ENCODE results near the gene PCED1B. TPM values are rescaled to one million over a fixed set of nuclear protein-coding genes. Genes with fewer than 3 reads are reported as not detected.

PCED1B gene
- 50.8 and 55.5 TPM in 2 replicates for total RNA-seq

GRCh38 chr12:47079468-47079980 lies at the start of gene PCED1B, which contains the start of gene AMIGO2:
Gene PCED1B (plus strand): TSS chr12:47079621. CDS start chr12:47235064, 155,443 bp downstream.
Gene AMIGO2 (minus strand): TSS chr12:47079959. CDS start chr12:47079002, 957 bp downstream.
- DNase-seq (ENCODE audit: low spot score): peak; percentile 63
- H3K36me3 Mint-ChIP-seq (ENCODE audit: low read depth): peaks cover 26% of the 10 kb centered on the region
- no peaks in the 10 kb centered on the region for H3K27me3 Mint-ChIP-seq (ENCODE audit: insufficient read depth)
- H3K9me3 Mint-ChIP-seq: no peaks in the 10 kb centered on the region
- intact Hi-C loops (cut with micrococcal nuclease): loop anchor here (1.0 to 5.0 kb wide), 5 partner anchors 8 to 1087 kb away; partner anchors contain the start of gene SCAF11
- peaks cover 81% of the 10 kb centered on the region for H3K4me1 Mint-ChIP-seq (ENCODE audit: low read depth)
- H3K4me3 Mint-ChIP-seq: peak within 1 kb of the TSS; percentile 97
- peak within 1 kb of the TSS; percentile 97 for H3K27ac Mint-ChIP-seq

- intact Hi-C loops (cut with micrococcal nuclease): loop anchor here (5.0 to 10.0 kb wide), 3 partner anchors 327 to 725 kb away; partner anchors contain the start of gene RAPGEF3
- H3K27me3 Mint-ChIP-seq (ENCODE audit: insufficient read depth): peaks cover 13% of the 10 kb centered on the region
Measured at GRCh38 chr12:47029903-47030302, 49.5 kb upstream of the PCED1B start.

GRCh38 chr12:47032644-47033043 lies 46.8 kb upstream of the PCED1B start:
- peaks cover 11% of the 10 kb centered on the region for H3K4me1 Mint-ChIP-seq (ENCODE audit: low read depth)
- no peak overlapping the region for H3K27ac Mint-ChIP-seq
- peaks cover 6% of the 10 kb centered on the region for H3K27me3 Mint-ChIP-seq (ENCODE audit: insufficient read depth)
- H3K36me3 Mint-ChIP-seq (ENCODE audit: low read depth): no peaks in the 10 kb centered on the region
- DNase-seq (ENCODE audit: low spot score): no peak
- intact Hi-C loops (cut with micrococcal nuclease): loop anchor here (1.0 to 10.0 kb wide), 11 partner anchors 46 to 722 kb away; partner anchors contain the start of genes AMIGO2, PCED1B and RAPGEF3
- no peaks in the 10 kb centered on the region for H3K9me3 Mint-ChIP-seq
- no peak overlapping the region for H3K4me3 Mint-ChIP-seq

More at GRCh38 chr12:47029903-47030302, 49.5 kb upstream of the PCED1B start:
- DNase-seq (ENCODE audit: low spot score): no peak
- no peak overlapping the region for H3K4me3 Mint-ChIP-seq
- H3K27ac Mint-ChIP-seq: no peak overlapping the region
- peaks cover 11% of the 10 kb centered on the region for H3K4me1 Mint-ChIP-seq (ENCODE audit: low read depth)
- H3K9me3 Mint-ChIP-seq: no peaks in the 10 kb centered on the region
- H3K36me3 Mint-ChIP-seq (ENCODE audit: low read depth): no peaks in the 10 kb centered on the region

- H3K9me3 Mint-ChIP-seq: no peaks in the 10 kb centered on the region
- no peak for DNase-seq (ENCODE audit: low spot score)
- H3K4me3 Mint-ChIP-seq: no peak overlapping the region
- peaks cover 11% of the 10 kb centered on the region for H3K4me1 Mint-ChIP-seq (ENCODE audit: low read depth)
- H3K36me3 Mint-ChIP-seq (ENCODE audit: low read depth): no peaks in the 10 kb centered on the region
- intact Hi-C loops (cut with micrococcal nuclease): loop anchor here (2.0 to 10.0 kb wide), 7 partner anchors 46 to 722 kb away; partner anchors contain the start of genes AMIGO2, PCED1B and RAPGEF3
- peaks cover 2% of the 10 kb centered on the region for H3K27me3 Mint-ChIP-seq (ENCODE audit: insufficient read depth)
- H3K27ac Mint-ChIP-seq: no peak overlapping the region
Measured at GRCh38 chr12:47033081-47033480, 46.3 kb upstream of the PCED1B start.

GRCh38 chr12:47033789-47034555 lies 45.4 kb upstream of the PCED1B start:
- Mint-ChIP-seq H3K27me3 (ENCODE audit: insufficient read depth) (no peaks in the 10 kb centered on the region), H3K36me3 (ENCODE audit: low read depth) (no peaks in the 10 kb centered on the region), H3K4me3 (no peak overlapping the region), H3K27ac (no peak overlapping the region), H3K4me1 (ENCODE audit: low read depth) (peaks cover 16% of the 10 kb centered on the region), H3K9me3 (no peaks in the 10 kb centered on the region)
- intact Hi-C loops (cut with micrococcal nuclease): loop anchor here (2.0 to 10.0 kb wide), 7 partner anchors 45 to 721 kb away; partner anchors contain the start of genes AMIGO2, PCED1B and RAPGEF3
- no peak for DNase-seq (ENCODE audit: low spot score)

GRCh38 chr12:47034661-47035060 lies 44.8 kb upstream of the PCED1B start:
- H3K36me3 Mint-ChIP-seq (ENCODE audit: low read depth): no peaks in the 10 kb centered on the region
- no peak overlapping the region for H3K27ac Mint-ChIP-seq
- no peak overlapping the region for H3K4me3 Mint-ChIP-seq
- H3K27me3 Mint-ChIP-seq (ENCODE audit: insufficient read depth): no peaks in the 10 kb centered on the region
- H3K9me3 Mint-ChIP-seq: no peaks in the 10 kb centered on the region
- no peak for DNase-seq (ENCODE audit: low spot score)
- intact Hi-C loops (cut with micrococcal nuclease): loop anchor here (5.0 to 10.0 kb wide), 3 partner anchors 323 to 720 kb away; partner anchors contain the start of gene RAPGEF3
- H3K4me1 Mint-ChIP-seq (ENCODE audit: low read depth): peaks cover 16% of the 10 kb centered on the region

GRCh38 chr12:47035484-47035883 lies 43.9 kb upstream of the PCED1B start:
- Mint-ChIP-seq H3K36me3 (ENCODE audit: low read depth) (no peaks in the 10 kb centered on the region), H3K4me3 (no peak overlapping the region), H3K27ac (no peak overlapping the region), H3K9me3 (no peaks in the 10 kb centered on the region), H3K27me3 (ENCODE audit: insufficient read depth) (no peaks in the 10 kb centered on the region), H3K4me1 (ENCODE audit: low read depth) (peaks cover 16% of the 10 kb centered on the region)
- no peak for DNase-seq (ENCODE audit: low spot score)
- intact Hi-C loops (cut with micrococcal nuclease): loop anchor here (10.0 kb wide), 1 partner anchor 719 kb away; the partner anchor contains the start of gene RAPGEF3

GRCh38 chr12:47038270-47038748 lies 41.1 kb upstream of the PCED1B start:
- Mint-ChIP-seq H3K9me3 (no peaks in the 10 kb centered on the region), H3K27me3 (ENCODE audit: insufficient read depth) (peaks cover 2% of the 10 kb centered on the region), H3K4me3 (no peak overlapping the region), H3K36me3 (ENCODE audit: low read depth) (peaks cover 1% of the 10 kb centered on the region), H3K27ac (peak overlapping the region; percentile 29), H3K4me1 (ENCODE audit: low read depth) (peaks cover 14% of the 10 kb centered on the region)
- intact Hi-C loops (cut with micrococcal nuclease): loop anchor here (10.0 kb wide), 1 partner anchor 716 kb away; the partner anchor contains the start of gene RAPGEF3
- no peak for DNase-seq (ENCODE audit: low spot score)

- H3K9me3 Mint-ChIP-seq: no peaks in the 10 kb centered on the region
- intact Hi-C loops (cut with micrococcal nuclease): loop anchor here (10.0 kb wide), 1 partner anchor 716 kb away; the partner anchor contains the start of gene RAPGEF3
- H3K4me3 Mint-ChIP-seq: no peak overlapping the region
- peaks cover 2% of the 10 kb centered on the region for H3K27me3 Mint-ChIP-seq (ENCODE audit: insufficient read depth)
- H3K27ac Mint-ChIP-seq: no peak overlapping the region
- peaks cover 6% of the 10 kb centered on the region for H3K4me1 Mint-ChIP-seq (ENCODE audit: low read depth)
- H3K36me3 Mint-ChIP-seq (ENCODE audit: low read depth): peaks cover 1% of the 10 kb centered on the region
- no peak for DNase-seq (ENCODE audit: low spot score)
Measured at GRCh38 chr12:47039079-47039478, 40.3 kb upstream of the PCED1B start.

GRCh38 chr12:47039756-47040155 lies 39.7 kb upstream of the PCED1B start:
- no peak for DNase-seq (ENCODE audit: low spot score)
- no peak overlapping the region for H3K4me3 Mint-ChIP-seq
- H3K27ac Mint-ChIP-seq: no peak overlapping the region
- intact Hi-C loops (cut with micrococcal nuclease): loop anchor here (10.0 kb wide), 1 partner anchor 715 kb away; the partner anchor contains the start of gene RAPGEF3
- peaks cover 2% of the 10 kb centered on the region for H3K27me3 Mint-ChIP-seq (ENCODE audit: insufficient read depth)
- no peaks in the 10 kb centered on the region for H3K9me3 Mint-ChIP-seq
- peaks cover 1% of the 10 kb centered on the region for H3K36me3 Mint-ChIP-seq (ENCODE audit: low read depth)
- H3K4me1 Mint-ChIP-seq (ENCODE audit: low read depth): peaks cover 6% of the 10 kb centered on the region

- DNase-seq (ENCODE audit: low spot score): no peak
- Mint-ChIP-seq H3K27ac (no peak overlapping the region), H3K9me3 (no peaks in the 10 kb centered on the region), H3K27me3 (ENCODE audit: insufficient read depth) (peaks cover 7% of the 10 kb centered on the region), H3K36me3 (ENCODE audit: low read depth) (peaks cover 1% of the 10 kb centered on the region), H3K4me3 (no peak overlapping the region), H3K4me1 (ENCODE audit: low read depth) (peaks cover 6% of the 10 kb centered on the region)
- intact Hi-C loops (cut with micrococcal nuclease): no loop called here
Measured at GRCh38 chr12:47041327-47041726, 38.1 kb upstream of the PCED1B start.

GRCh38 chr12:47048541-47048940 lies 30.9 kb upstream of the PCED1B start:
- no peak for DNase-seq (ENCODE audit: low spot score)
- intact Hi-C loops (cut with micrococcal nuclease): no loop called here
- Mint-ChIP-seq H3K9me3 (peaks cover 15% of the 10 kb centered on the region), H3K36me3 (ENCODE audit: low read depth) (no peaks in the 10 kb centered on the region), H3K27ac (no peak overlapping the region), H3K27me3 (ENCODE audit: insufficient read depth) (peaks cover 6% of the 10 kb centered on the region), H3K4me3 (no peak overlapping the region), H3K4me1 (ENCODE audit: low read depth) (no peaks in the 10 kb centered on the region)
